ENCODE measurements around the gene TNFAIP8L3. TPM values are rescaled to one million over a fixed set of nuclear protein-coding genes. Genes with fewer than 3 reads are reported as not detected.
A peak's percentile ranks its signal among the peaks of the same experiment; 100 is the strongest.

TNFAIP8L3 gene
- total RNA-seq, 2 experiments from 2014 or later, result 4.1 TPM; not detected in 1

- CTCF ChIA-PET, result no interaction called here
- peak overlapping the region; percentile 55 for H3K4me3 Mint-ChIP-seq
- no peaks in the 10 kb centered on the region for H3K9me3 Mint-ChIP-seq (ENCODE audit: low read depth)
- DNase-seq, result peak; percentile 48
- H3K27me3 Mint-ChIP-seq, result peaks cover 21% of the 10 kb centered on the region
- peaks cover 32% of the 10 kb centered on the region for H3K4me1 Mint-ChIP-seq
- H3K27ac Mint-ChIP-seq, result peak overlapping the region; percentile 85
- H3K36me3 Mint-ChIP-seq, result peaks cover 3% of the 10 kb centered on the region
- ATAC-seq, result peak; percentile 18
Observed at GRCh38 chr15:51076524-51077220, 18.0 kb downstream of the TNFAIP8L3 start.

- peaks cover 21% of the 10 kb centered on the region for H3K27me3 Mint-ChIP-seq
- peaks cover 38% of the 10 kb centered on the region for H3K4me1 Mint-ChIP-seq
- no peak overlapping the region for H3K4me3 Mint-ChIP-seq
- H3K9me3 Mint-ChIP-seq (ENCODE audit: low read depth), result no peaks in the 10 kb centered on the region
- CTCF ChIA-PET, result interaction anchor here (1.3 kb wide), 1 partner anchor 199 kb away, joined by 4 read pairs; no protein-coding TSS in a partner anchor
- peaks cover 4% of the 10 kb centered on the region for H3K36me3 Mint-ChIP-seq
- DNase-seq (peak; percentile 63), ATAC-seq (peak; percentile 37)
- H3K27ac Mint-ChIP-seq, result peak overlapping the region; percentile 63
Observed at GRCh38 chr15:51075826-51076523, 18.7 kb downstream of the TNFAIP8L3 start.

GRCh38 chr15:51075364-51075763 is 19.3 kb downstream of the TNFAIP8L3 start:
- Mint-ChIP-seq H3K4me1 (peaks cover 40% of the 10 kb centered on the region), H3K36me3 (peaks cover 4% of the 10 kb centered on the region), H3K27ac (no peak overlapping the region), H3K4me3 (no peak overlapping the region), H3K27me3 (peaks cover 23% of the 10 kb centered on the region), H3K9me3 (ENCODE audit: low read depth) (no peaks in the 10 kb centered on the region)
- DNase-seq (no peak), ATAC-seq (no peak)
- CTCF ChIA-PET, result interaction anchor here (1.3 kb wide), 1 partner anchor 198 kb away, joined by 4 read pairs; no protein-coding TSS in a partner anchor

- no peak for DNase-seq
Observed at GRCh38 chr15:51074926-51075325, 19.8 kb downstream of the TNFAIP8L3 start.

GRCh38 chr15:51071578-51071977 is 23.1 kb downstream of the TNFAIP8L3 start:
- CTCF ChIA-PET, result no interaction called here
- peaks cover 30% of the 10 kb centered on the region for H3K27me3 Mint-ChIP-seq
- no peak overlapping the region for H3K4me3 Mint-ChIP-seq
- DNase-seq (no peak), ATAC-seq (no peak)
- H3K36me3 Mint-ChIP-seq, result peaks cover 1% of the 10 kb centered on the region
- no peaks in the 10 kb centered on the region for H3K9me3 Mint-ChIP-seq (ENCODE audit: low read depth)
- H3K4me1 Mint-ChIP-seq, result peaks cover 28% of the 10 kb centered on the region
- peak overlapping the region; percentile 29 for H3K27ac Mint-ChIP-seq

More at GRCh38 chr15:51074926-51075325, 19.8 kb downstream of the TNFAIP8L3 start:
- no peak overlapping the region for H3K27ac Mint-ChIP-seq
- H3K36me3 Mint-ChIP-seq, result peaks cover 4% of the 10 kb centered on the region
- H3K4me3 Mint-ChIP-seq, result no peak overlapping the region
- CTCF ChIA-PET, result interaction anchor here (0.9 to 1.3 kb wide), 2 partner anchors 9 to 198 kb away, joined by 3 to 4 read pairs; no protein-coding TSS in a partner anchor
- H3K27me3 Mint-ChIP-seq, result peaks cover 25% of the 10 kb centered on the region
- peaks cover 45% of the 10 kb centered on the region for H3K4me1 Mint-ChIP-seq
- no peaks in the 10 kb centered on the region for H3K9me3 Mint-ChIP-seq (ENCODE audit: low read depth)
- ATAC-seq, result no peak

GRCh38 chr15:51069983-51070382 is 24.7 kb downstream of the TNFAIP8L3 start:
- H3K4me1 Mint-ChIP-seq, result peaks cover 18% of the 10 kb centered on the region
- no peak overlapping the region for H3K27ac Mint-ChIP-seq
- H3K4me3 Mint-ChIP-seq, result no peak overlapping the region
- ATAC-seq (no peak), DNase-seq (no peak)
- CTCF ChIA-PET, result no interaction called here
- H3K9me3 Mint-ChIP-seq (ENCODE audit: low read depth), result no peaks in the 10 kb centered on the region
- peaks cover 31% of the 10 kb centered on the region for H3K27me3 Mint-ChIP-seq
- peaks cover 1% of the 10 kb centered on the region for H3K36me3 Mint-ChIP-seq

GRCh38 chr15:51067510-51067909 is 27.2 kb downstream of the TNFAIP8L3 start:
- H3K27me3 Mint-ChIP-seq, result peaks cover 30% of the 10 kb centered on the region
- H3K4me3 Mint-ChIP-seq, result no peak overlapping the region
- no peak overlapping the region for H3K27ac Mint-ChIP-seq
- DNase-seq (no peak), ATAC-seq (no peak)
- H3K9me3 Mint-ChIP-seq (ENCODE audit: low read depth), result no peaks in the 10 kb centered on the region
- peaks cover 1% of the 10 kb centered on the region for H3K36me3 Mint-ChIP-seq
- CTCF ChIA-PET, result no interaction called here
- peaks cover 18% of the 10 kb centered on the region for H3K4me1 Mint-ChIP-seq

- H3K27ac Mint-ChIP-seq, result no peak overlapping the region
- DNase-seq, result no peak
- CTCF ChIA-PET, result interaction anchor here (1.4 kb wide), 1 partner anchor 9 kb away, joined by 3 read pairs; no protein-coding TSS in a partner anchor
- H3K36me3 Mint-ChIP-seq, result no peaks in the 10 kb centered on the region
- H3K9me3 Mint-ChIP-seq (ENCODE audit: low read depth), result no peaks in the 10 kb centered on the region
- H3K27me3 Mint-ChIP-seq, result peaks cover 30% of the 10 kb centered on the region
- no peak for ATAC-seq
- H3K4me3 Mint-ChIP-seq, result no peak overlapping the region
- H3K4me1 Mint-ChIP-seq, result peaks cover 9% of the 10 kb centered on the region
Observed at GRCh38 chr15:51065781-51066180, 28.9 kb downstream of the TNFAIP8L3 start.

GRCh38 chr15:51065261-51065660 is 29.4 kb downstream of the TNFAIP8L3 start:
- no peak overlapping the region for H3K27ac Mint-ChIP-seq
- CTCF ChIA-PET, result interaction anchor here (1.4 kb wide), 1 partner anchor 9 kb away, joined by 3 read pairs; no protein-coding TSS in a partner anchor
- H3K27me3 Mint-ChIP-seq, result peaks cover 29% of the 10 kb centered on the region
- no peaks in the 10 kb centered on the region for H3K9me3 Mint-ChIP-seq (ENCODE audit: low read depth)
- no peak overlapping the region for H3K4me3 Mint-ChIP-seq
- no peaks in the 10 kb centered on the region for H3K36me3 Mint-ChIP-seq
- DNase-seq (no peak), ATAC-seq (no peak)
- H3K4me1 Mint-ChIP-seq, result peaks cover 6% of the 10 kb centered on the region

- no peak overlapping the region for H3K4me3 Mint-ChIP-seq
- H3K27me3 Mint-ChIP-seq, result peaks cover 41% of the 10 kb centered on the region
- H3K27ac Mint-ChIP-seq, result no peak overlapping the region
- CTCF ChIA-PET, result interaction anchor here (1.0 kb wide), 1 partner anchor 12 kb away, joined by 3 read pairs; no protein-coding TSS in a partner anchor
- DNase-seq (no peak), ATAC-seq (no peak)
- no peaks in the 10 kb centered on the region for H3K9me3 Mint-ChIP-seq (ENCODE audit: low read depth)
- no peaks in the 10 kb centered on the region for H3K36me3 Mint-ChIP-seq
- no peaks in the 10 kb centered on the region for H3K4me1 Mint-ChIP-seq
Observed at GRCh38 chr15:51062736-51063135, 32.0 kb downstream of the TNFAIP8L3 start.

- CTCF ChIA-PET, result interaction anchor here (1.1 kb wide), 1 partner anchor 215 kb away, joined by 3 read pairs; no protein-coding TSS in a partner anchor
- Mint-ChIP-seq H3K4me1 (no peaks in the 10 kb centered on the region), H3K27ac (no peak overlapping the region), H3K27me3 (peaks cover 40% of the 10 kb centered on the region), H3K4me3 (no peak overlapping the region), H3K9me3 (ENCODE audit: low read depth) (no peaks in the 10 kb centered on the region), H3K36me3 (no peaks in the 10 kb centered on the region)
- DNase-seq (no peak), ATAC-seq (no peak)
Observed at GRCh38 chr15:51060030-51060673, 34.6 kb downstream of the TNFAIP8L3 start.

GRCh38 chr15:51054535-51054934 is 40.2 kb downstream of the TNFAIP8L3 start:
- peaks cover 41% of the 10 kb centered on the region for H3K27me3 Mint-ChIP-seq
- DNase-seq (no peak), ATAC-seq (no peak)
- no peaks in the 10 kb centered on the region for H3K9me3 Mint-ChIP-seq (ENCODE audit: low read depth)
- CTCF ChIA-PET, result no interaction called here
- H3K4me1 Mint-ChIP-seq, result no peaks in the 10 kb centered on the region
- H3K36me3 Mint-ChIP-seq, result no peaks in the 10 kb centered on the region
- no peak overlapping the region for H3K4me3 Mint-ChIP-seq
- no peak overlapping the region for H3K27ac Mint-ChIP-seq

GRCh38 chr15:51053571-51053970 is 41.1 kb downstream of the TNFAIP8L3 start:
- CTCF ChIA-PET, result no interaction called here
- Mint-ChIP-seq H3K4me3 (no peak overlapping the region), H3K36me3 (no peaks in the 10 kb centered on the region), H3K4me1 (no peaks in the 10 kb centered on the region), H3K27ac (no peak overlapping the region), H3K27me3 (peaks cover 35% of the 10 kb centered on the region), H3K9me3 (ENCODE audit: low read depth) (no peaks in the 10 kb centered on the region)
- DNase-seq, result no peak
- ATAC-seq, result no peak
